ENCODE data around the gene ABCA5. TPM values are rescaled to one million over a fixed set of nuclear protein-coding genes. Genes with fewer than 3 reads are reported as not detected.

Gene ABCA5
- 10 to 100 TPM; 29.1 to 53.1 TPM for total RNA-seq

GRCh38 chr17:69327060-69327831 lies at the start of gene ABCA5:
Gene ABCA5, minus strand, starts transcription at chr17:69327133. Its CDS starts 12,718 bp downstream, at chr17:69314415.
- peaks cover 8 to 22% of the 10 kb centered on the region in 2 donors for H3K36me3 Mint-ChIP-seq
- H3K9me3 Mint-ChIP-seq: peaks cover 0 to 7% of the 10 kb centered on the region in 2 donors
- DNase-seq (ENCODE audit: low spot score in 2 of 2): peak; percentile 82 to 95
- H3K27ac Mint-ChIP-seq: peak within 1 kb of the TSS; percentile 96 to 100
- ATAC-seq: peak; percentile 92 to 96

- DNase-seq (ENCODE audit: low spot score in 2 of 2) (no peak), ATAC-seq (no peak)
- H3K9me3 Mint-ChIP-seq: no peaks in the 10 kb centered on the region
These were observed 48.3 kb upstream of the ABCA5 start for GRCh38 chr17:69375229-69375628.

GRCh38 chr17:69373069-69373468 lies 46.1 kb upstream of the ABCA5 start:
- Mint-ChIP-seq H3K9me3 (no peaks in the 10 kb centered on the region), H3K36me3 (no peaks in the 10 kb centered on the region), H3K27ac (no peak overlapping the region)
- DNase-seq (ENCODE audit: low spot score in 2 of 2): no peak
- no peak for ATAC-seq

More at GRCh38 chr17:69375229-69375628, 48.3 kb upstream of the ABCA5 start:
- Mint-ChIP-seq H3K27ac (no peak overlapping the region), H3K36me3 (no peaks in the 10 kb centered on the region)

GRCh38 chr17:69367298-69367697 lies 40.4 kb upstream of the ABCA5 start:
- H3K9me3 Mint-ChIP-seq: no peaks in the 10 kb centered on the region
- ATAC-seq (no peak), DNase-seq (ENCODE audit: low spot score in 2 of 2) (no peak)
- H3K27ac Mint-ChIP-seq: no peak overlapping the region
- H3K36me3 Mint-ChIP-seq: no peaks in the 10 kb centered on the region

GRCh38 chr17:69363488-69364210 lies 36.7 kb upstream of the ABCA5 start:
- H3K36me3 Mint-ChIP-seq: no peaks in the 10 kb centered on the region
- DNase-seq (ENCODE audit: low spot score in 2 of 2) (no peak), ATAC-seq (no peak)
- H3K9me3 Mint-ChIP-seq: no peaks in the 10 kb centered on the region
- H3K27ac Mint-ChIP-seq: no peak overlapping the region

GRCh38 chr17:69361156-69361555 lies 34.2 kb upstream of the ABCA5 start:
- DNase-seq (ENCODE audit: low spot score in 2 of 2) (no peak), ATAC-seq (no peak)
- no peaks in the 10 kb centered on the region for H3K9me3 Mint-ChIP-seq
- H3K36me3 Mint-ChIP-seq: no peaks in the 10 kb centered on the region
- H3K27ac Mint-ChIP-seq: peak overlapping the region in 1 of 2 donors; percentile 46

- H3K27ac Mint-ChIP-seq: no peak overlapping the region
- H3K9me3 Mint-ChIP-seq: no peaks in the 10 kb centered on the region
- ATAC-seq (no peak), DNase-seq (ENCODE audit: low spot score in 2 of 2) (no peak)
- H3K36me3 Mint-ChIP-seq: no peaks in the 10 kb centered on the region
These were observed 32.0 kb upstream of the ABCA5 start for GRCh38 chr17:69358688-69359596.

- no peak for ATAC-seq
- Mint-ChIP-seq H3K27ac (no peak overlapping the region), H3K36me3 (no peaks in the 10 kb centered on the region)
These were observed 30.8 kb upstream of the ABCA5 start for GRCh38 chr17:69357701-69358100.

GRCh38 chr17:69356625-69357024 lies 29.7 kb upstream of the ABCA5 start:
- DNase-seq (ENCODE audit: low spot score in 2 of 2) (no peak), ATAC-seq (no peak)
- no peaks in the 10 kb centered on the region for H3K36me3 Mint-ChIP-seq
- no peak overlapping the region for H3K27ac Mint-ChIP-seq
- no peaks in the 10 kb centered on the region for H3K9me3 Mint-ChIP-seq

More at GRCh38 chr17:69357701-69358100, 30.8 kb upstream of the ABCA5 start:
- DNase-seq (ENCODE audit: low spot score in 2 of 2): no peak
- no peaks in the 10 kb centered on the region for H3K9me3 Mint-ChIP-seq

- Mint-ChIP-seq H3K36me3 (no peaks in the 10 kb centered on the region), H3K9me3 (no peaks in the 10 kb centered on the region), H3K27ac (no peak overlapping the region)
- DNase-seq (ENCODE audit: low spot score in 2 of 2) (no peak), ATAC-seq (no peak)
These were observed 24.0 kb upstream of the ABCA5 start for GRCh38 chr17:69350911-69351310.

GRCh38 chr17:69348429-69348828 lies 21.5 kb upstream of the ABCA5 start:
- Mint-ChIP-seq H3K36me3 (no peaks in the 10 kb centered on the region), H3K27ac (no peak overlapping the region), H3K9me3 (no peaks in the 10 kb centered on the region)
- no peak for ATAC-seq
- DNase-seq (ENCODE audit: low spot score in 2 of 2): no peak

- no peaks in the 10 kb centered on the region for H3K9me3 Mint-ChIP-seq
- ATAC-seq (no peak), DNase-seq (ENCODE audit: low spot score in 2 of 2) (no peak)
- H3K36me3 Mint-ChIP-seq: no peaks in the 10 kb centered on the region
- no peak overlapping the region for H3K27ac Mint-ChIP-seq
These were observed 19.8 kb upstream of the ABCA5 start for GRCh38 chr17:69346766-69347165.

GRCh38 chr17:69344939-69345338 lies 18.0 kb upstream of the ABCA5 start:
- DNase-seq (ENCODE audit: low spot score in 2 of 2) (no peak), ATAC-seq (no peak)
- Mint-ChIP-seq H3K9me3 (no peaks in the 10 kb centered on the region), H3K27ac (no peak overlapping the region), H3K36me3 (no peaks in the 10 kb centered on the region)

GRCh38 chr17:69342896-69343644 lies 16.1 kb upstream of the ABCA5 start:
- ATAC-seq: no peak
- Mint-ChIP-seq H3K36me3 (no peaks in the 10 kb centered on the region), H3K9me3 (no peaks in the 10 kb centered on the region), H3K27ac (no peak overlapping the region)
- no peak for DNase-seq (ENCODE audit: low spot score in 2 of 2)

GRCh38 chr17:69339937-69340336 lies 13.0 kb upstream of the ABCA5 start:
- DNase-seq (ENCODE audit: low spot score in 2 of 2) (no peak), ATAC-seq (no peak)
- no peaks in the 10 kb centered on the region for H3K9me3 Mint-ChIP-seq
- H3K36me3 Mint-ChIP-seq: no peaks in the 10 kb centered on the region
- no peak overlapping the region for H3K27ac Mint-ChIP-seq

- no peak for ATAC-seq
- no peak for DNase-seq (ENCODE audit: low spot score in 2 of 2)
- Mint-ChIP-seq H3K27ac (no peak overlapping the region), H3K36me3 (no peaks in the 10 kb centered on the region), H3K9me3 (no peaks in the 10 kb centered on the region)
These were observed 10.1 kb upstream of the ABCA5 start for GRCh38 chr17:69336996-69337395.

Data from activated naive CD4-positive, alpha-beta T cell treated with anti-CD3 and anti-CD28 coated beads, Interleukin-2, amount 50 U/mL, for 72 hours (primary cell).